ENCODE measurements around the gene NAT8.
"Not testable (repeated sequence)": the region's sequence is repeated elsewhere in the genome, so short reads cannot be mapped to it uniquely, and the experiment has no call there.

Gene NAT8

GRCh38 chr2:73636977-73637376 is 5.2 kb downstream of the NAT8 start:
- not testable (repeated sequence) for DNase-seq (ENCODE audit: low spot score)

- not testable (repeated sequence) for DNase-seq (ENCODE audit: low spot score)
These were observed 11.5 kb downstream of the NAT8 start for GRCh38 chr2:73630662-73631266.

- not testable (repeated sequence) for DNase-seq (ENCODE audit: low spot score)
These were observed 13.7 kb downstream of the NAT8 start for GRCh38 chr2:73628493-73628892.

GRCh38 chr2:73626237-73626636 is 16.0 kb downstream of the NAT8 start:
- DNase-seq (ENCODE audit: low spot score), result not testable (repeated sequence)

- not testable (repeated sequence) for DNase-seq (ENCODE audit: low spot score)
These were observed 17.6 kb downstream of the NAT8 start for GRCh38 chr2:73624625-73625024.

- not testable (repeated sequence) for DNase-seq (ENCODE audit: low spot score)
These were observed 18.2 kb downstream of the NAT8 start for GRCh38 chr2:73624036-73624435.

- DNase-seq (ENCODE audit: low spot score), result not testable (repeated sequence)
These were observed 22.3 kb downstream of the NAT8 start for GRCh38 chr2:73619925-73620324.

GRCh38 chr2:73614997-73615396 is 27.2 kb downstream of the NAT8 start:
- no peak for DNase-seq (ENCODE audit: low spot score)

GRCh38 chr2:73614105-73614504 is 28.1 kb downstream of the NAT8 start:
- no peak for DNase-seq (ENCODE audit: low spot score)

GRCh38 chr2:73611867-73612266 is 30.4 kb downstream of the NAT8 start:
- DNase-seq (ENCODE audit: low spot score), result no peak

- no peak for DNase-seq (ENCODE audit: low spot score)
These were observed 31.0 kb downstream of the NAT8 start for GRCh38 chr2:73611193-73611592.

- no peak for DNase-seq (ENCODE audit: low spot score)
These were observed 32.1 kb downstream of the NAT8 start for GRCh38 chr2:73610111-73610510.

- DNase-seq (ENCODE audit: low spot score), result not testable (repeated sequence)
These were observed 37.6 kb downstream of the NAT8 start for GRCh38 chr2:73604589-73604988.

GRCh38 chr2:73603099-73603588 is 39.1 kb downstream of the NAT8 start:
- not testable (repeated sequence) for DNase-seq (ENCODE audit: low spot score)

GRCh38 chr2:73601780-73602179 is 40.4 kb downstream of the NAT8 start:
- no peak for DNase-seq (ENCODE audit: low spot score)

- DNase-seq (ENCODE audit: low spot score), result no peak
These were observed 48.0 kb downstream of the NAT8 start for GRCh38 chr2:73594251-73594650.

GRCh38 chr2:73593680-73594079 is 48.5 kb downstream of the NAT8 start:
- DNase-seq (ENCODE audit: low spot score), result no peak

Data from CD4-positive, alpha-beta T cell treated with Interleukin-2 at 100 ng/mL for 4 hours (primary cell).